Measurements from ENCODE around the gene RASA2.

The RASA2 gene

GRCh38 chr3:141648055-141648910 lies 161.5 kb downstream of the RASA2 start:
- DNase-seq = no peak

GRCh38 chr3:141649871-141650270 lies 163.0 kb downstream of the RASA2 start:
- no peak for DNase-seq

GRCh38 chr3:141650783-141651182 lies 164.0 kb downstream of the RASA2 start:
- DNase-seq = no peak

GRCh38 chr3:141651409-141651808 lies 164.6 kb downstream of the RASA2 start:
- DNase-seq = no peak

GRCh38 chr3:141652349-141652748 lies 165.5 kb downstream of the RASA2 start:
- DNase-seq = no peak

- no peak for DNase-seq
Observed at GRCh38 chr3:141653847-141654246, 167.0 kb downstream of the RASA2 start.

- DNase-seq = no peak
Observed at GRCh38 chr3:141655801-141656200, 169.0 kb downstream of the RASA2 start.

GRCh38 chr3:141656771-141657170 lies 169.9 kb downstream of the RASA2 start:
- DNase-seq = no peak

GRCh38 chr3:141657516-141657915 lies 170.7 kb downstream of the RASA2 start:
- no peak for DNase-seq

GRCh38 chr3:141659821-141660613 lies 173.2 kb downstream of the RASA2 start:
- DNase-seq = no peak

GRCh38 chr3:141660614-141660947 lies 173.8 kb downstream of the RASA2 start:
- DNase-seq = no peak

GRCh38 chr3:141661229-141662196 lies 174.7 kb downstream of the RASA2 start:
- DNase-seq = no peak

GRCh38 chr3:141663993-141664392 lies 177.2 kb downstream of the RASA2 start:
- DNase-seq = no peak
